ENCODE results near the gene DRD1. TPM values are rescaled to one million over a fixed set of nuclear protein-coding genes. Genes with fewer than 3 reads are reported as not detected.
A peak's percentile ranks its signal among the peaks of the same experiment; 100 is the strongest.

The DRD1 gene
- total RNA-seq, result not detected
- polyA plus RNA-seq, result not detected
- not detected for total RNA-seq

DNA sequence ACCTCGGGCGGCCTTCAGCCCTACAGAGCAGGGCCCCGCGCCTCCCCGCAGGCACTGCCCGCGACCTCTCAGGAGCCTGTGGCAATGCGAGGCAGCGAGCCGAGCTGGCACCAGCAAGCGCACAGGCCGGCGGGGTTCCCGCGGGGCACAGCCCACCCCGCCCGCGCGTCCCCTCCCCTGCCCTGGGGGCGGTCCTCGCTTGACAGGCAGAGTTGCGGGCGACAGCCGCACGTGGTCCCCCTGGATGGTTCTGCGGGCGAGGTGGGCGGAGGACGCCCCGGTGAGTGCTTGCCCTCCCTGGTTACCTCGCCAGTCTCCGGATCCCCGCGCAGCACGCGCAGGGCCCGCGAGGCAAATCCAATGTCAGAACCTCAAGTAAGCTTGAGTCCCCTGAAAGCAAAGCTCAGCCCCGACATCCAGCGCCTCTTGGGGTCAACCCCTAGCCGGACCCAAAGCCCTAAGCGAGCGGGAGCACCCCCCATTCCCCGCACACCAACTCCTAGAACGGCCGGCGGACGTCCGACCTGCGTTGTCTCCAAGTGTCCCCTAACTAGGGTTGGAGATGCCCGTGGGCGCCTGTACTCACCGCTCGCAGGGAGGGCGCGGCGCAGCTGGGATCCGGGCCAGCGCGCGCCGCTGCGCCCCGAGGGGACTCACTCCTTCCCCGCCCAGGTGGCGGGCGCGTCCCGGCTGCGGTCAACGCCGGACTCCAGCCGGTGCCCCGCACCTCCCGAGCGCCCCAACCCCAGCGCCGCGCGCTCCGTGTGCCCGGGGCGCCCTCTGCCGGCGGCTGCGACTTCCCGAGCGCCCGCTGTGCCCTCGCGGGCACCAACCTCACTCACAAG lies at the start of gene DRD1:
Gene DRD1, minus strand, starts transcription at position 123 of the 845 bp plus-strand sequence. CDS start 1,083 bp downstream, outside the sequence.
- ChIA-PET CTCF (interaction anchor here (0.6 to 1.5 kb wide), 4 partner anchors 17 to 1415 kb away, joined by 3 to 13 read pairs (median 4); no protein-coding TSS in a partner anchor), POLR2A (no interaction called here)
- peak; percentile 78 for ATAC-seq
- no peak within 1 kb of the TSS for H3K27ac Mint-ChIP-seq
- H3K4me3 Mint-ChIP-seq, result peak within 1 kb of the TSS; percentile 42 to 86 (median 77)
- no peaks in the 10 kb centered on the region for H3K36me3 ChIP-seq (ENCODE audit: control insufficient read depth in 2 of 3, insufficient read depth in 3 of 3, low read length in 3 of 3)
- H3K27me3 ChIP-seq (ENCODE audit: control insufficient read depth in 2 of 2, insufficient read depth in 2 of 2, low read length in 2 of 2), result peaks cover 3 to 12% of the 10 kb centered on the region in 2 donors
- intact Hi-C loops (cut with micrococcal nuclease), result loop anchor here (1.0 kb wide), 1 partner anchor 493 kb away; no protein-coding TSS in a partner anchor
- H3K36me3 Mint-ChIP-seq, result no peaks in the 10 kb centered on the region
- H3K4me1 Mint-ChIP-seq, result peaks cover 0 to 14% (median 7%) of the 10 kb centered on the region in 7 donors
- H3K27ac ChIP-seq (ENCODE audit: low read depth, low read length), result no peak within 1 kb of the TSS
- DNase-seq, result peak in 7 of 9 donors; percentile 37 to 74 (median 42)
- no peaks in the 10 kb centered on the region for H3K9me3 ChIP-seq (ENCODE audit: control insufficient read depth in 2 of 3, low read length in 3 of 3)
- peaks cover 49 to 82% (median 51%) of the 10 kb centered on the region in 5 donors for H3K27me3 Mint-ChIP-seq
- H3K4me3 ChIP-seq (ENCODE audit: low read length), result peak within 1 kb of the TSS; percentile 30
- H3K9me3 Mint-ChIP-seq, result no peaks in the 10 kb centered on the region
- peaks cover 0 to 5% of the 10 kb centered on the region in 2 donors for H3K4me1 ChIP-seq (ENCODE audit: control insufficient read depth in 2 of 2, insufficient read depth in 2 of 2, low read length in 2 of 2)

DNA sequence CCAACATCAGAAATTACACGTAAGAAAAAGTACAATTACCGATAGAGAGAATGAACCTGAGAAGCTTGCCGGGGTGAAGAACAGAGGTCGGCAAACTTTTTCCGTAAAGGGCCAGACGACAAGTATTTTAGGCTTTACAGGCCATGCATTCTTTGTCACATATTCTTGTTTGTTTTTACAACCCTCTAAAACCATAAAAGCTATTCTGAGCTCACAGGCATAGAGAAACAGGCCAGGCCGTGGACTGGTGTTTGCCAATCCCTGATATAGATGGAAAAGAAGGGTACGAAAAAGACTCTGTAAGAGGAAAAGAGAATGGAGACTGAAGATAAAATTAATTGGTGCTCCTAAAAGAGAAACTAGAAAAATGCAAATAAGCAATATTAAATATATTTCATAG lies 49.7 kb upstream of the DRD1 start:
- Histone ChIP-seq H3K27ac (ENCODE audit: low read depth, low read length) (no peak overlapping the region), H3K4me3 (ENCODE audit: low read length) (no peak overlapping the region), H3K4me1 (ENCODE audit: control insufficient read depth in 2 of 2, insufficient read depth in 2 of 2, low read length in 2 of 2) (peaks cover 6% of the 10 kb centered on the region in 2 donors), H3K27me3 (ENCODE audit: control insufficient read depth in 2 of 2, insufficient read depth in 2 of 2, low read length in 2 of 2) (no peaks in the 10 kb centered on the region), H3K9me3 (ENCODE audit: control insufficient read depth in 2 of 3, low read length in 3 of 3) (no peaks in the 10 kb centered on the region), H3K36me3 (ENCODE audit: control insufficient read depth in 2 of 3, insufficient read depth in 3 of 3, low read length in 3 of 3) (peaks cover 18 to 78% (median 28%) of the 10 kb centered on the region in 3 experiments)
- Mint-ChIP-seq H3K4me1 (peaks cover 30 to 58% (median 50%) of the 10 kb centered on the region in 7 donors), H3K27ac (peak overlapping the region in 2 of 9 donors; percentile 51 to 53), H3K9me3 (peaks cover 0 to 1% (median 0%) of the 10 kb centered on the region in 11 donors), H3K27me3 (no peaks in the 10 kb centered on the region), H3K4me3 (no peak overlapping the region), H3K36me3 (peaks cover 10 to 44% (median 33%) of the 10 kb centered on the region in 5 donors)
- no peak for DNase-seq
- intact Hi-C loops (cut with micrococcal nuclease), result no loop called here
- CTCF ChIA-PET, result no interaction called here
- ATAC-seq, result no peak
- POLR2A ChIA-PET, result no interaction called here

DNA sequence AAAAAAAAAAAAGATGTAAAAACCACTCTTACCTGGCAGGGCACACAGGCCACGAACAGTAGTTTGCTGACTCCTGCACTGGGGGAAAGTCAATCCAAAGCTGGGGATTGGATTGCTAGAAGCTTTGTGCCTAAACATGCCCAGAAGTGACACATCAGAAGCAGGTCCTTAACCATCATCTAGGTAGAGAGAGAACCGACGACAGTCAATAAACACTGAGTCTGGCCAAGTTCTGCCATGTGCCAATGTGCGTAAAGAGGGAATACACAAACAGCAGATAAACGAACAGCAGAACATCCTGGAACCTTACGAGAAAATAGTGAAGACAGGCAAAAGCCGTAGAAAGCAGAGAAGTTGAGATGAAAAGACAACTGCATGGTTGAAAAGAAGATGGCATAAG lies 49.3 kb upstream of the DRD1 start:
- POLR2A ChIA-PET, result no interaction called here
- CTCF ChIA-PET, result no interaction called here
- ATAC-seq (no peak), DNase-seq (no peak)
- Mint-ChIP-seq H3K36me3 (peaks cover 9 to 46% (median 36%) of the 10 kb centered on the region in 5 donors), H3K4me3 (no peak overlapping the region), H3K4me1 (peaks cover 32 to 60% (median 51%) of the 10 kb centered on the region in 7 donors), H3K9me3 (peaks cover 0 to 1% (median 0%) of the 10 kb centered on the region in 11 donors), H3K27ac (peak overlapping the region in 2 of 9 donors; percentile 51 to 53), H3K27me3 (no peaks in the 10 kb centered on the region)
- no peaks in the 10 kb centered on the region for H3K9me3 ChIP-seq (ENCODE audit: control insufficient read depth in 2 of 3, low read length in 3 of 3)
- intact Hi-C loops (cut with micrococcal nuclease), result no loop called here
- peaks cover 6 to 10% of the 10 kb centered on the region in 2 donors for H3K4me1 ChIP-seq (ENCODE audit: control insufficient read depth in 2 of 2, insufficient read depth in 2 of 2, low read length in 2 of 2)
- peaks cover 18 to 82% (median 28%) of the 10 kb centered on the region in 3 experiments for H3K36me3 ChIP-seq (ENCODE audit: control insufficient read depth in 2 of 3, insufficient read depth in 3 of 3, low read length in 3 of 3)
- H3K27me3 ChIP-seq (ENCODE audit: control insufficient read depth in 2 of 2, insufficient read depth in 2 of 2, low read length in 2 of 2), result no peaks in the 10 kb centered on the region
- no peak overlapping the region for H3K27ac ChIP-seq (ENCODE audit: low read depth, low read length)
- no peak overlapping the region for H3K4me3 ChIP-seq (ENCODE audit: low read length)

DNA sequence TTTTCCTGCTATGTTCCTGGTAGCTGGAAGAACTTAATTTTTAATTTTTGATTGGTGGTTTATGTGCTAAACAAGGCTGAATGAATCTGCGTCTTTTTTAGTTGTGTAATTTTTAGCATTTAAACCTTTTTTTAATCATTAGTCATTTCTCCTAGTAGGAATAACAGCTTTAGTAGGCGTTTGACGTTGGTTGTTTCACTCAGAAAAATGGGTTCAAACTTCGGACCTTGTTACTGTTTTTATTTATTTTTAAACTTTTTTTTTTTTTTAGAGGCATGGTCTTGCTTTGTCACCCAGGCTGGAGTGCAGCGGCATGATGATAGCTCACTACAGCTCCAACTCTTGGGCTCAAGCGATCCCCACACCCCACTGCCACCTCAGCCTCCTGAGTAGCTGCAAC lies 47.2 kb upstream of the DRD1 start:
- Histone ChIP-seq H3K27ac (ENCODE audit: low read depth, low read length) (no peak overlapping the region), H3K4me3 (ENCODE audit: low read length) (no peak overlapping the region), H3K27me3 (ENCODE audit: control insufficient read depth in 2 of 2, insufficient read depth in 2 of 2, low read length in 2 of 2) (no peaks in the 10 kb centered on the region), H3K36me3 (ENCODE audit: control insufficient read depth in 2 of 3, insufficient read depth in 3 of 3, low read length in 3 of 3) (peaks cover 16 to 80% (median 28%) of the 10 kb centered on the region in 3 experiments), H3K9me3 (ENCODE audit: control insufficient read depth in 2 of 3, low read length in 3 of 3) (no peaks in the 10 kb centered on the region), H3K4me1 (ENCODE audit: control insufficient read depth in 2 of 2, insufficient read depth in 2 of 2, low read length in 2 of 2) (peaks cover 6 to 10% of the 10 kb centered on the region in 2 donors)
- Mint-ChIP-seq H3K27ac (peak overlapping the region in 1 of 9 donors; percentile 2), H3K4me1 (peaks cover 41 to 68% (median 59%) of the 10 kb centered on the region in 7 donors), H3K36me3 (peaks cover 18 to 45% (median 43%) of the 10 kb centered on the region in 5 donors), H3K27me3 (no peaks in the 10 kb centered on the region), H3K4me3 (no peak overlapping the region), H3K9me3 (peaks cover 0 to 1% (median 0%) of the 10 kb centered on the region in 11 donors)
- CTCF ChIA-PET, result interaction anchor here (0.6 to 3.5 kb wide), 3 partner anchors 43 to 210 kb away, joined by 3 to 12 read pairs (median 7); no protein-coding TSS in a partner anchor
- intact Hi-C loops (cut with micrococcal nuclease), result no loop called here
- ATAC-seq, result no peak
- no peak for DNase-seq
- POLR2A ChIA-PET, result interaction anchor here (0.8 kb wide), 1 partner anchor 12 kb away, joined by 3 read pairs; no protein-coding TSS in a partner anchor

DNA sequence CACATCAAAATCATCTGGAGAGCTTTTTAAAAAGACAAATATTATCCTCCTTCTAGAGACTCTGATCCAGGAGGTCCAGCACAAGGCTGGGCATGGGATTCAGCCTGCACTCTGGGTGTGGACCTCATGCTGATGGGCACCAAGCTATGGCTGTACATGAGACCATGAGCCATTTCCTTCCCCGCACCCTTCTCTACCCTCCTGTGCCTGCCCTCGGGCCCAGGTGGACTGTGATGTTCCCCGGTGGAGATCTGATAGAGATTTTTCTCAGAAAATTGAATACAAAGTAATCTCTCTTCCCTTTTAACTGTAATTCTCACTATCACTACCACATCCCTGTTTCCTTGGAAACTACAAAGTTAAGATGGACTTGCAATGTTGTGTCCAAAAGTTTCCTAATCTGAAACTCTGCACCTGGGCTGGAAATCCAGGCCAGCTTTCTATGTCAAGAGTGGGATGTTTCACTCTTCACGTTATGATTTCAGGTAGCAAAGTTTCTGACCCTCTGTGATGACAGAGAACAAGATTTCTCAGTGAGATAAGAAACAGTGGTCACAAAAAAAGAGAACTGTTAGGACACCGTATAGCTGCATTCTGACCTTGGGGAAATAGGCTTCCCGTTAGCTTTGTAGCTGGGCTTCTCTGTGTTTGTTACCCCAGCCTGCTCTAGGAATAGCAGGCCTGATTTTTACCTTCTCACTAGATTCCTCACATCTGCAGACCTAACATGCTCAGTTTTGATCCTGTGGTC lies 45.9 kb upstream of the DRD1 start:
- no peak overlapping the region for H3K4me3 ChIP-seq (ENCODE audit: low read length)
- H3K4me1 Mint-ChIP-seq, result peaks cover 46 to 77% (median 68%) of the 10 kb centered on the region in 7 donors
- H3K36me3 ChIP-seq (ENCODE audit: control insufficient read depth in 2 of 3, insufficient read depth in 3 of 3, low read length in 3 of 3), result peaks cover 16 to 81% (median 25%) of the 10 kb centered on the region in 3 experiments
- peak overlapping the region in 4 of 10 donors; percentile 0 to 31 (median 19) for H3K4me3 Mint-ChIP-seq
- ChIA-PET CTCF (interaction anchor here (0.8 to 3.5 kb wide), 4 partner anchors 11 to 201 kb away, joined by 3 to 12 read pairs (median 4); no protein-coding TSS in a partner anchor), POLR2A (interaction anchor here (1.2 kb wide), 1 partner anchor 31 kb away, joined by 3 read pairs; no protein-coding TSS in a partner anchor)
- no peaks in the 10 kb centered on the region for H3K9me3 ChIP-seq (ENCODE audit: control insufficient read depth in 2 of 3, low read length in 3 of 3)
- intact Hi-C loops (cut with micrococcal nuclease), result no loop called here
- no peaks in the 10 kb centered on the region for H3K27me3 ChIP-seq (ENCODE audit: control insufficient read depth in 2 of 2, insufficient read depth in 2 of 2, low read length in 2 of 2)
- peak overlapping the region in 7 of 9 donors; percentile 29 to 82 (median 49) for H3K27ac Mint-ChIP-seq
- H3K9me3 Mint-ChIP-seq, result peaks cover 0 to 1% (median 0%) of the 10 kb centered on the region in 11 donors
- ATAC-seq (peak; percentile 64), DNase-seq (no peak)
- H3K27ac ChIP-seq (ENCODE audit: low read depth, low read length), result peak overlapping the region; percentile 19
- H3K27me3 Mint-ChIP-seq, result no peaks in the 10 kb centered on the region
- H3K4me1 ChIP-seq (ENCODE audit: control insufficient read depth in 2 of 2, insufficient read depth in 2 of 2, low read length in 2 of 2), result peaks cover 6 to 10% of the 10 kb centered on the region in 2 donors
- peaks cover 18 to 50% (median 41%) of the 10 kb centered on the region in 5 donors for H3K36me3 Mint-ChIP-seq

Data from naive thymus-derived CD4-positive, alpha-beta T cell (primary cell).